ENCODE measurements around the gene TLR6. TPM values are rescaled to one million over a fixed set of nuclear protein-coding genes. Genes with fewer than 3 reads are reported as not detected.

Gene TLR6
- total and polyA plus RNA-seq, 2 of the 8 experiments (the other 6 are each of a cell fraction or from before 2014, with no cell fraction given) = 0.02 to 0.09 TPM

DNA sequence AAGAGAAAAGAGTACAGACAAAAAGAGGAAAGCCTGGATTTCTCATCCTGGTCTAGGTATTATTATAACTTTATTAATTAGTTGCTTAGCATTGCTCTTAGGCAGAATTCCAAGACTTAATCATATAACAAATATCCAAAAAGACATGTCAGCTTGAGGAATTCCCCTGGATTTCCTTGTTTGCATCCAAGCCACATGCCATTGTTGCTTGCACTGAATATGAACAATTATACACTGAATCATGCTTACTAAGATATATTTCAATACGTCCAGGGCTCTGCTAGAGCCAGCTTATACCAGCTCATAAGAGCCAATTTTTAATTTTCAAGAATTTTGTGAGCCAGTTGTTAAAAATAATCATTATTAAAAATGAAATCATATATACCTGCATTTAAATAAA lies 68.3 kb downstream of the TLR6 start:
- Histone ChIP-seq H3K9me3 (ENCODE audit: insufficient read depth in 2 of 2, low read depth in 1 of 2, low read length in 1 of 2) (no peaks in the 10 kb centered on the region), H4K8ac (ENCODE audit: extremely low read depth, insufficient read depth, low read length) (no peak overlapping the region), H2AK5ac (ENCODE audit: low read depth, low read length) (no peak overlapping the region), H3K9ac (replicated peaks in 1 of 4; ENCODE audit: extremely low read depth in 1 of 4, low read depth in 3 of 4, low read length in 3 of 4) (no peak overlapping the region), H3K23me2 (ENCODE audit: low read depth, low read length) (peaks cover 2% of the 10 kb centered on the region; the same call in 1 of the 2 replicates), H3K4me3 (ENCODE audit: extremely low read depth in 1 of 4, insufficient read depth in 2 of 4, low read depth in 3 of 4, low read length in 4 of 4) (no peak overlapping the region), H4K91ac (replicated peaks; ENCODE audit: insufficient read length, low read length) (no peak overlapping the region), H3K4ac (replicated peaks; ENCODE audit: insufficient read length, low read depth, low read length) (no peak overlapping the region), H2BK120ac (replicated peaks; ENCODE audit: low read depth, low read length) (no peak overlapping the region), H3K14ac (ENCODE audit: insufficient read length) (no peak overlapping the region), H3K4me1 (replicated peaks in 1 of 4; ENCODE audit: control insufficient read depth in 3 of 4, insufficient read depth in 4 of 4, low read length in 3 of 4) (no peaks in the 10 kb centered on the region), H4K5ac (ENCODE audit: insufficient read length, low read depth, low read length) (no peak overlapping the region), H3K36me3 (ENCODE audit: control insufficient read depth in 2 of 4, insufficient read depth in 4 of 4, low read length in 3 of 4) (no peaks in the 10 kb centered on the region), H2BK15ac (ENCODE audit: low read length) (no peak overlapping the region), H3K79me1 (ENCODE audit: low read depth, low read length) (no peaks in the 10 kb centered on the region), H2BK20ac (ENCODE audit: low read length) (no peak overlapping the region), H3K18ac (ENCODE audit: extremely low read depth, low read length) (no peak overlapping the region), H4K20me1 (replicated peaks in 1 of 2; ENCODE audit: control insufficient read depth in 1 of 2, insufficient read depth in 2 of 2, low read length in 2 of 2) (peaks cover 0 to 2% of the 10 kb centered on the region in 2 experiments), H2BK5ac (ENCODE audit: low read depth, low read length) (no peak overlapping the region), H3K23ac (ENCODE audit: insufficient read length) (no peak overlapping the region), H3K27ac (ENCODE audit: low read depth, low read length) (no peak overlapping the region), H3K56ac (replicated peaks; ENCODE audit: insufficient read length, low read depth, low read length) (no peak overlapping the region), H3K27me3 (replicated peaks in 1 of 4; ENCODE audit: control insufficient read depth in 3 of 4, extremely low read depth in 1 of 4, insufficient read depth in 3 of 4, low read length in 3 of 4) (no peaks in the 10 kb centered on the region), H3K4me2 (ENCODE audit: insufficient read depth in 1 of 2, low read depth in 2 of 2, low read length in 2 of 2) (no peak overlapping the region), H2BK12ac (ENCODE audit: low read depth, low read length) (no peak overlapping the region), H2AFZ (ENCODE audit: low read length) (no peak overlapping the region), H3K79me2 (ENCODE audit: control insufficient read depth in 1 of 2, insufficient read depth in 2 of 2, low read length in 2 of 2) (no peaks in the 10 kb centered on the region)
- 77% methylated on average over 1 of the region's 1 CpG; no CpG with 5 or more reads in 1 of the 2 experiments for WGBS, 2 experiments (ENCODE audit: extremely low coverage in 1 of 2, insufficient coverage in 1 of 2, insufficient read length in 1 of 2, insufficient replicate concordance in 2 of 2, low coverage in 1 of 2, low lambda C conversion rate in 2 of 2, missing lambda C conversion rate in 1 of 2)
- ChIA-PET CTCF (ENCODE audit: partially characterized antibody) (no interaction called here), POLR2A (ENCODE audit: partially characterized antibody) (no interaction called here)
- DNase-seq (ENCODE audit: low read depth in 1 of 2, low spot score in 2 of 2) (no peak), FAIRE-seq (no peak)
- no peak for TF ChIP-seq TEAD4 (IDR thresholded peaks at IDR 0.05; ENCODE audit: low read depth, low read length)
- no peak for TF ChIP-seq RFX5 (IDR thresholded peaks at IDR 0.05; ENCODE audit: borderline replicate concordance, low read depth, low read length)
- TF ChIP-seq RBBP5 (IDR thresholded peaks at IDR 0.05; ENCODE audit: borderline replicate concordance, low read depth, low read length) = no peak
- no peak for TF ChIP-seq EZH2 (IDR thresholded peaks at IDR 0.05; ENCODE audit: low read depth, low read length, severe bottlenecking)
- TF ChIP-seq SP4 (IDR thresholded peaks at IDR 0.05; ENCODE audit: low read length) = no peak
- TF ChIP-seq ATF3 (IDR thresholded peaks at IDR 0.05; ENCODE audit: insufficient read depth, low read depth, low read length) = no peak
- TF ChIP-seq HDAC6 (IDR thresholded peaks at IDR 0.05; ENCODE audit: low read depth, low read length) = no peak
- no peak for TF ChIP-seq POLR2AphosphoS5 (IDR thresholded peaks at IDR 0.05; ENCODE audit: low read depth, low read length)
- TF ChIP-seq TBP (IDR thresholded peaks at IDR 0.05; ENCODE audit: low read depth, low read length) = no peak
- no peak for TF ChIP-seq SUZ12 (IDR thresholded peaks at IDR 0.05; ENCODE audit: low read length)
- TF ChIP-seq SIRT6 (IDR thresholded peaks at IDR 0.05; ENCODE audit: low read length) = no peak
- TF ChIP-seq CREB1 (IDR thresholded peaks at IDR 0.05) = no peak
- no peak for TF ChIP-seq ZNF274 (IDR thresholded peaks at IDR 0.05; ENCODE audit: borderline replicate concordance, extremely low read depth, low read length)
- no peak for TF ChIP-seq CBX8 (IDR thresholded peaks at IDR 0.05; ENCODE audit: borderline replicate concordance, low read depth, low read length)
- TF ChIP-seq EGR1 (IDR thresholded peaks at IDR 0.05; ENCODE audit: borderline replicate concordance, low read depth, low read length) = no peak
- no peak for TF ChIP-seq CHD1 (IDR thresholded peaks at IDR 0.05; ENCODE audit: low read depth, low read length)
